ENCODE data around the gene ZNF32. TPM values are rescaled to one million over a fixed set of nuclear protein-coding genes. Genes with fewer than 3 reads are reported as not detected.

ZNF32 gene
- total and polyA plus RNA-seq, 2 experiments from 2014 or later: 42.6 to 57.9 TPM

DNA sequence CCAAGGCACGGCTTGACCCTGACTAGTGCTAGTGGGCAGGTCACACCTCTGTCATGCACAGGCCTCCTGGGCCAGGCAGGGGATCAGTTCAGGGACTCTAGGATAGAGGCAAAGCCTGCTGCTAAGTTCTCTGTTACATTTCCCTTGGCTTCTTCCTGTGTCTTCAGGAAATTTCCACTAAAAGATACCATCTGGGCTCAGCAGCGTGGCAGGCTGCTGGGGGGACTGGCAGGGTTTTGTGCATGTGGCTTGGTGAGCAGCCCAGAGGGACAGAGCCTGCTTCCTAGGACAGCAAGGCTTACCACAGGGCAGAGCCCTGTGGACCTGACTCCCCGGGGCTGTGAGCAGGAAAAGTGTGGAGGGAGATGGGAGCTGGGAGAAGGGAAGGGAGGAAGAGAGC lies 20.7 kb upstream of the ZNF32 start:
- H3K9me3 ChIP-seq (ENCODE audit: low read depth): no peaks in the 10 kb centered on the region
- H3K27me3 ChIP-seq: peaks cover 15% of the 10 kb centered on the region
- no peaks in the 10 kb centered on the region for H3K79me2 ChIP-seq
- no peak overlapping the region for H3K4me3 ChIP-seq
- no peak overlapping the region for H3K4me2 ChIP-seq
- H3K36me3 ChIP-seq (replicated peaks; ENCODE audit: insufficient read depth, low read depth): no peaks in the 10 kb centered on the region
- H3K27ac ChIP-seq: no peak overlapping the region
- TF ChIP-seq EZH2 (IDR thresholded peaks at IDR 0.05; ENCODE audit: borderline replicate concordance) (no peak), EZH2phosphoT487 (IDR thresholded peaks at IDR 0.05; ENCODE audit: low read depth, severe bottlenecking, unreplicated experiment) (no peak)
- TF ChIP-seq, protein P1, sequence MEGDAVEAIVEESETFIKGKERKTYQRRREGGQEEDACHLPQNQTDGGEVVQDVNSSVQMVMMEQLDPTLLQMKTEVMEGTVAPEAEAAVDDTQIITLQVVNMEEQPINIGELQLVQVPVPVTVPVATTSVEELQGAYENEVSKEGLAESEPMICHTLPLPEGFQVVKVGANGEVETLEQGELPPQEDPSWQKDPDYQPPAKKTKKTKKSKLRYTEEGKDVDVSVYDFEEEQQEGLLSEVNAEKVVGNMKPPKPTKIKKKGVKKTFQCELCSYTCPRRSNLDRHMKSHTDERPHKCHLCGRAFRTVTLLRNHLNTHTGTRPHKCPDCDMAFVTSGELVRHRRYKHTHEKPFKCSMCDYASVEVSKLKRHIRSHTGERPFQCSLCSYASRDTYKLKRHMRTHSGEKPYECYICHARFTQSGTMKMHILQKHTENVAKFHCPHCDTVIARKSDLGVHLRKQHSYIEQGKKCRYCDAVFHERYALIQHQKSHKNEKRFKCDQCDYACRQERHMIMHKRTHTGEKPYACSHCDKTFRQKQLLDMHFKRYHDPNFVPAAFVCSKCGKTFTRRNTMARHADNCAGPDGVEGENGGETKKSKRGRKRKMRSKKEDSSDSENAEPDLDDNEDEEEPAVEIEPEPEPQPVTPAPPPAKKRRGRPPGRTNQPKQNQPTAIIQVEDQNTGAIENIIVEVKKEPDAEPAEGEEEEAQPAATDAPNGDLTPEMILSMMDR (IDR thresholded peaks at IDR 0.05; ENCODE audit: poor library complexity): no peak
- H2AFZ ChIP-seq: no peak overlapping the region
- 82% methylated on average over 3 of the region's 3 CpGs for WGBS (ENCODE audit: low lambda C conversion rate, missing lambda C conversion rate)
- no peaks in the 10 kb centered on the region for H4K20me1 ChIP-seq (ENCODE audit: insufficient read depth, poor library complexity, severe bottlenecking)
- no peak for DNase-seq (ENCODE audit: low spot score)
- no peaks in the 10 kb centered on the region for H3K9me2 ChIP-seq (replicated peaks; ENCODE audit: insufficient read depth)
- no peaks in the 10 kb centered on the region for H3K4me1 ChIP-seq (ENCODE audit: insufficient read depth)

DNA sequence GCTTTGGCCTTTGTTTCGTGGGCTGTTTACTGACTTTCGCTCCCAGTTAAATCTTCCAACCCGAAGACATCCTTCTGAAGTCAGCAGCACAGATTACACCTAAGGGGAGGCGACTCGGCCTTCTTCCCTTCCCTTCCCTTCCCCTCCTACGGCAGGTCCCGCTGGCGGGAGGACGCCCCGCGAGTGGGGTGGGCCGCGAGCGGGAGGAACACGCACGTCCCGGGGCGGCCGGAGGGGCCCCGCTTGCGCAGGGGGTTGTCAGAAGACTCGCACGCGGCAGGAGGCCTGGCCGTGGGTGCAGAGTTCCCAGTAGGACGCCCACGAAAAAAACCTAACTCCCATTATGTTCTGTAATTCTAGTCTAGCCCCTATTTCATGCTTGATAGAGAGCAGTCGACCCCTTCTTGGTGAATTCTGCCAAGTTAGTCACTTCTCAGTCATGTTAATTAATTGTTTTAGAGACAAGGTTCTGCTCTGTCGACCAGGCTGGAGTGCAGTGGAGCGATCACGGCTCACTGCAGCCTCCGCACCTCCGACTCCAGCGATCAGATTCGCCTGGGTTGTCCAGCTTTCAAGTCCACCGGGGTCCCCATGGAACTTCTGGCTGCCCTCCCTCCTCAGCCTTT lies 19.2 kb upstream of the ZNF32 start:
- Histone ChIP-seq H3K4me1 (ENCODE audit: insufficient read depth) (no peaks in the 10 kb centered on the region), H3K27me3 (peaks cover 15% of the 10 kb centered on the region), H3K36me3 (replicated peaks; ENCODE audit: insufficient read depth, low read depth) (no peaks in the 10 kb centered on the region), H3K9me2 (replicated peaks; ENCODE audit: insufficient read depth) (no peaks in the 10 kb centered on the region), H4K20me1 (ENCODE audit: insufficient read depth, poor library complexity, severe bottlenecking) (no peaks in the 10 kb centered on the region), H3K4me3 (no peak overlapping the region), H3K27ac (no peak overlapping the region), H3K4me2 (peak overlapping the region; percentile 96), H3K79me2 (no peaks in the 10 kb centered on the region), H3K9me3 (ENCODE audit: low read depth) (no peaks in the 10 kb centered on the region), H2AFZ (peak overlapping the region; percentile 95)
- WGBS (ENCODE audit: low lambda C conversion rate, missing lambda C conversion rate): 68% methylated on average over 36 of the region's 36 CpGs
- no peak for TF ChIP-seq EZH2phosphoT487 (IDR thresholded peaks at IDR 0.05; ENCODE audit: low read depth, severe bottlenecking, unreplicated experiment)
- TF ChIP-seq, protein P1 (IDR thresholded peaks at IDR 0.05; ENCODE audit: poor library complexity): no peak
- no peak for TF ChIP-seq EZH2 (IDR thresholded peaks at IDR 0.05; ENCODE audit: borderline replicate concordance)
- no peak for DNase-seq (ENCODE audit: low spot score)

DNA sequence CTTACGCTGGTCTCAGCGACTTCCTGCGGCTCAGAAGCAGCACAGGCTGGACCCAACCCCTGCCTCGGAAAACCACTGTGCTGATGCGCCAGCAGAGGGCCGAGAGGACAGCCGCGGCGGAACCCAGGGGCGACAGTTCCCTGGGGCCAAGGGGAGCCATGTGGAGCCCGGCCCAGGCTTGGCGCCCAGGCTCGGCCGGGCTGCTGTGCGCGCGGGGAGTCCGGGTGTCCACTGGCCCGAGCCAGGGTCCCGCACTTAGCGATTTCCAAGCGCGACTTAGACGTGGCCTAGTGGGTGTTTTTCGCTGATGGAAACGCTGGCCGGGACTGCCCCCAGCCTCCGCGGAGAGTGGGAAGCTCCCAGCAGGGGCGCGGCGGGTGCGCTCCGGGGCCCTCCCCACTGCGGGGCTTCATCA lies 18.6 kb upstream of the ZNF32 start:
- no peak overlapping the region for H3K27ac ChIP-seq
- WGBS (ENCODE audit: low lambda C conversion rate, missing lambda C conversion rate): 21% methylated on average over 35 of the region's 35 CpGs
- no peaks in the 10 kb centered on the region for H3K79me2 ChIP-seq
- H3K9me3 ChIP-seq (ENCODE audit: low read depth): no peaks in the 10 kb centered on the region
- DNase-seq (ENCODE audit: low spot score): peak; percentile 70
- peaks cover 15% of the 10 kb centered on the region for H3K27me3 ChIP-seq
- no peaks in the 10 kb centered on the region for H4K20me1 ChIP-seq (ENCODE audit: insufficient read depth, poor library complexity, severe bottlenecking)
- H2AFZ ChIP-seq: peak overlapping the region; percentile 95
- H3K4me3 ChIP-seq: peak overlapping the region; percentile 20
- H3K36me3 ChIP-seq (replicated peaks; ENCODE audit: insufficient read depth, low read depth): no peaks in the 10 kb centered on the region
- no peaks in the 10 kb centered on the region for H3K4me1 ChIP-seq (ENCODE audit: insufficient read depth)
- TF ChIP-seq EZH2 (IDR thresholded peaks at IDR 0.05; ENCODE audit: borderline replicate concordance) (no peak), EZH2phosphoT487 (IDR thresholded peaks at IDR 0.05; ENCODE audit: low read depth, severe bottlenecking, unreplicated experiment) (no peak)
- TF ChIP-seq, protein P1 (IDR thresholded peaks at IDR 0.05; ENCODE audit: poor library complexity): peak; percentile 54
- no peaks in the 10 kb centered on the region for H3K9me2 ChIP-seq (replicated peaks; ENCODE audit: insufficient read depth)
- H3K4me2 ChIP-seq: peak overlapping the region; percentile 96
